HepG2 (cell line): ENCODE data around the gene EFNA3. TPM values are rescaled to one million over a fixed set of nuclear protein-coding genes. Genes with fewer than 3 reads are reported as not detected.

ENCODE experiments used
- BCL6 ChIP-seq: IDR thresholded peaks from 2 replicates; pipeline ENCODE4 v1.6.1; 2016; ENCODE audit warnings: missing genetic modification reagents, missing compliant biosample characterization
- DNMT1 ChIP-seq: sonication (generic); formaldehyde crosslinking; IDR thresholded peaks from 2 replicates; pipeline ENCODE4 v1.5.1; 2020; ENCODE audit warnings: mild to moderate bottlenecking, missing genetic modification reagents
- GFI1 ChIP-seq: sonication (generic); formaldehyde crosslinking; IDR thresholded peaks from 2 replicates; pipeline ENCODE4 v1.5.0; 2020; ENCODE audit warnings: missing genetic modification reagents, mild to moderate bottlenecking, borderline replicate concordance
- PHF8 ChIP-seq: sonication (generic); formaldehyde crosslinking; IDR thresholded peaks from 2 replicates; pipeline ENCODE4 v1.5.0; 2020; ENCODE audit warnings: missing genetic modification reagents
- PITX1 ChIP-seq: sonication (generic); formaldehyde crosslinking; IDR thresholded peaks from 2 replicates; pipeline ENCODE4 v1.5.1; 2020; ENCODE audit warnings: mild to moderate bottlenecking, missing genetic modification reagents
- POLR2AphosphoS2 ChIP-seq: IDR thresholded peaks from 2 replicates; pipeline ENCODE4 v1.6.1; 2011; ENCODE audit warnings: low read depth, low read length, improper control_type of control experiment
- POLR2G ChIP-seq: fragments of 200-400 bp; formaldehyde crosslinking; IDR thresholded peaks from 2 replicates; pipeline ENCODE4 v1.6.1; 2018; ENCODE audit warnings: mild to moderate bottlenecking, low read depth, low read length, moderate library complexity
- SP5 ChIP-seq: IDR thresholded peaks from 2 replicates; pipeline ENCODE4 v1.6.1; 2016; ENCODE audit warnings: low read depth, borderline replicate concordance
- polyA plus RNA-seq, 8 experiments: library from polyadenylated mRNA; depleted of rRNA in 3 of 8; stranded (reverse) in 7 of 8; unstranded in 1 of 8; fragments of >200 nt; fragmentation: Illumina TruSeq in 4 of 8; extraction: Trizol in 4 of 8; gene quantifications; 2 replicates each; pipeline versions ENCODE4 v1.2.1 to v1.2.3, GENCODE V29; 2011 to 2016; ENCODE audit warnings: low read depth in 4 of 8, missing spikeins in 1 of 8, mixed read lengths in 1 of 8; ENCODE audit not compliant: insufficient read depth in 1 of 8
- total RNA-seq, 5 experiments: library from RNA; depleted of rRNA; stranded (reverse); fragments of >200 nt; fragmentation: Illumina TruSeq; extraction: Trizol; gene quantifications; 2 replicates each; pipeline ENCODE4 v1.2.3, GENCODE V29; 2016; ENCODE audit warnings: low read depth in 1 of 5
- TF ChIP-seq, protein P1 (sequence below): sonication (generic); formaldehyde crosslinking; IDR thresholded peaks from 2 replicates; pipeline ENCODE4 v1.4.0; 2020; ENCODE audit warnings: mild to moderate bottlenecking, low read depth, missing genetic modification reagents
- TF ChIP-seq, protein P2 (sequence below): sonication (generic); formaldehyde crosslinking; IDR thresholded peaks from 2 replicates; pipeline ENCODE4 v1.4.0; 2020; ENCODE audit warnings: missing genetic modification reagents
- TF ChIP-seq, protein P3 (sequence below): sonication (generic); formaldehyde crosslinking; IDR thresholded peaks from 2 replicates; pipeline ENCODE4 v1.4.0; 2020; ENCODE audit warnings: missing genetic modification reagents, borderline replicate concordance
- TF ChIP-seq, protein P4 (sequence below): sonication (generic); formaldehyde crosslinking; IDR thresholded peaks from 2 replicates; pipeline ENCODE4 v1.5.1; 2020; ENCODE audit warnings: mild to moderate bottlenecking, missing genetic modification reagents, moderate library complexity

The EFNA3 gene
- total and polyA plus RNA-seq, 2 of the 13 experiments (the other 11 are each of a cell fraction or from before 2014, with no cell fraction given) = 1.0 to 5.7 TPM

DNA sequence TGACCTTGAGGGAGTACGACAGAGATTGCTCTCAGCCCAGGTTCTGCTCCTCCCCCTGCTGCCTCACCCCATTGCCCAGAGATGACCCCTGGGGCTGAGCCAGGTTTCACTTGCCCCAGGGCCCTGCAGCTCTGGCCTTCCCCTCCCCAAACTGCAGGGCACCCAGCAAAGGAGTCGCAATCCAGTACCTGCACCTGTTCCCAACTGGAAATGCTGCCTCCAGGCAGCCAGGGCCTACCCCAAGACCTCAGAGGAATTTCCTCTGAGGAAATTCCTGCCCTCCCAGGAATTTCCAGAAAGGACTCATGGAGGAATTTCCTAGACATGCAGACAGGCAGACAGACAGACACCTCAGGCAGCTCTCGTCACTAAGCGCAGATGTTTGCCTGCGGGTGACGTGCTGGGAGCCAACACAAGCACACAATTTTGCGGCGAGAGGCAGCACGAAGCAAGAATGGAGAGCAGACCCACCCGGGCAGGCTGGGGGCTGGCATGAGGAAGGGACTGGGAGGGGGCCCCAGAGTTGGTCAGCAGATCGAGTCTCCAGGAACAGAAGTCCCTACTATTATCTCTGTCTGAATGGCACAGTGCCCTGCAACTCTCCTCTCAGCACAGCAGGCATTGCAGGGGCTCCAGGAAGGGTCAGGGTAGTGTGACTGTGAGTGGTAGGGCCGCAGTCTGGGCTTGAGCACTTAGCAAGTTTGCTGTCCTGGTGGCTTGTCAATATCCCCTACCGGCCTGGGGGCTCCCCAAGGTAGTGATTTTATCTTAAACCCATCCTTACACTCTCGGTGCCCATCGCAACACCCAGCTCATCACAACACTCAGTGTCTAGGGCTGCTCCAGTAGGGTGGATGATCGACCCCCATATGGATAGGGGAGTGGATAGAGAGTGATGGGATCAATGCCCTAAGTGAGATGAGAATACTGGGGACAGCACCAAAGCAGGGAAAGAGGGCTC, 46.1 kb downstream of the EFNA3 start (continued):
- TF ChIP-seq, protein P1, sequence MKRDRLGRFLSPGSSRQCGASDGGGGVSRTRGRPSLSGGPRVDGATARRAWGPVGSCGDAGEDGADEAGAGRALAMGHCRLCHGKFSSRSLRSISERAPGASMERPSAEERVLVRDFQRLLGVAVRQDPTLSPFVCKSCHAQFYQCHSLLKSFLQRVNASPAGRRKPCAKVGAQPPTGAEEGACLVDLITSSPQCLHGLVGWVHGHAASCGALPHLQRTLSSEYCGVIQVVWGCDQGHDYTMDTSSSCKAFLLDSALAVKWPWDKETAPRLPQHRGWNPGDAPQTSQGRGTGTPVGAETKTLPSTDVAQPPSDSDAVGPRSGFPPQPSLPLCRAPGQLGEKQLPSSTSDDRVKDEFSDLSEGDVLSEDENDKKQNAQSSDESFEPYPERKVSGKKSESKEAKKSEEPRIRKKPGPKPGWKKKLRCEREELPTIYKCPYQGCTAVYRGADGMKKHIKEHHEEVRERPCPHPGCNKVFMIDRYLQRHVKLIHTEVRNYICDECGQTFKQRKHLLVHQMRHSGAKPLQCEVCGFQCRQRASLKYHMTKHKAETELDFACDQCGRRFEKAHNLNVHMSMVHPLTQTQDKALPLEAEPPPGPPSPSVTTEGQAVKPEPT (CRISPR knock-in tag) = no peak
- TF ChIP-seq POLR2AphosphoS2 (no peak), BCL6 (CRISPR knock-in tag) (peak; percentile 81), DNMT1 (CRISPR knock-in tag) (0 out of 2 replicates have a peak, but pooled peaks have one; percentile 61), POLR2G (0 out of 2 replicates have a peak, but pooled peaks have one; percentile 2), GFI1 (CRISPR knock-in tag) (peak; percentile 63; the same call in 1 of the 2 replicates), PHF8 (CRISPR knock-in tag) (0 out of 2 replicates have a peak, but pooled peaks have one; percentile 11), PITX1 (CRISPR knock-in tag) (0 out of 2 replicates have a peak, but pooled peaks have one; percentile 31), SP5 (peak; percentile 65)
- TF ChIP-seq, protein P2, sequence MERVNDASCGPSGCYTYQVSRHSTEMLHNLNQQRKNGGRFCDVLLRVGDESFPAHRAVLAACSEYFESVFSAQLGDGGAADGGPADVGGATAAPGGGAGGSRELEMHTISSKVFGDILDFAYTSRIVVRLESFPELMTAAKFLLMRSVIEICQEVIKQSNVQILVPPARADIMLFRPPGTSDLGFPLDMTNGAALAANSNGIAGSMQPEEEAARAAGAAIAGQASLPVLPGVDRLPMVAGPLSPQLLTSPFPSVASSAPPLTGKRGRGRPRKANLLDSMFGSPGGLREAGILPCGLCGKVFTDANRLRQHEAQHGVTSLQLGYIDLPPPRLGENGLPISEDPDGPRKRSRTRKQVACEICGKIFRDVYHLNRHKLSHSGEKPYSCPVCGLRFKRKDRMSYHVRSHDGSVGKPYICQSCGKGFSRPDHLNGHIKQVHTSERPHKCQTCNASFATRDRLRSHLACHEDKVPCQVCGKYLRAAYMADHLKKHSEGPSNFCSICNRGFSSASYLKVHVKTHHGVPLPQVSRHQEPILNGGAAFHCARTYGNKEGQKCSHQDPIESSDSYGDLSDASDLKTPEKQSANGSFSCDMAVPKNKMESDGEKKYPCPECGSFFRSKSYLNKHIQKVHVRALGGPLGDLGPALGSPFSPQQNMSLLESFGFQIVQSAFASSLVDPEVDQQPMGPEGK = peak; percentile 23; the same call in 1 of the 2 replicates
- TF ChIP-seq, protein P3, sequence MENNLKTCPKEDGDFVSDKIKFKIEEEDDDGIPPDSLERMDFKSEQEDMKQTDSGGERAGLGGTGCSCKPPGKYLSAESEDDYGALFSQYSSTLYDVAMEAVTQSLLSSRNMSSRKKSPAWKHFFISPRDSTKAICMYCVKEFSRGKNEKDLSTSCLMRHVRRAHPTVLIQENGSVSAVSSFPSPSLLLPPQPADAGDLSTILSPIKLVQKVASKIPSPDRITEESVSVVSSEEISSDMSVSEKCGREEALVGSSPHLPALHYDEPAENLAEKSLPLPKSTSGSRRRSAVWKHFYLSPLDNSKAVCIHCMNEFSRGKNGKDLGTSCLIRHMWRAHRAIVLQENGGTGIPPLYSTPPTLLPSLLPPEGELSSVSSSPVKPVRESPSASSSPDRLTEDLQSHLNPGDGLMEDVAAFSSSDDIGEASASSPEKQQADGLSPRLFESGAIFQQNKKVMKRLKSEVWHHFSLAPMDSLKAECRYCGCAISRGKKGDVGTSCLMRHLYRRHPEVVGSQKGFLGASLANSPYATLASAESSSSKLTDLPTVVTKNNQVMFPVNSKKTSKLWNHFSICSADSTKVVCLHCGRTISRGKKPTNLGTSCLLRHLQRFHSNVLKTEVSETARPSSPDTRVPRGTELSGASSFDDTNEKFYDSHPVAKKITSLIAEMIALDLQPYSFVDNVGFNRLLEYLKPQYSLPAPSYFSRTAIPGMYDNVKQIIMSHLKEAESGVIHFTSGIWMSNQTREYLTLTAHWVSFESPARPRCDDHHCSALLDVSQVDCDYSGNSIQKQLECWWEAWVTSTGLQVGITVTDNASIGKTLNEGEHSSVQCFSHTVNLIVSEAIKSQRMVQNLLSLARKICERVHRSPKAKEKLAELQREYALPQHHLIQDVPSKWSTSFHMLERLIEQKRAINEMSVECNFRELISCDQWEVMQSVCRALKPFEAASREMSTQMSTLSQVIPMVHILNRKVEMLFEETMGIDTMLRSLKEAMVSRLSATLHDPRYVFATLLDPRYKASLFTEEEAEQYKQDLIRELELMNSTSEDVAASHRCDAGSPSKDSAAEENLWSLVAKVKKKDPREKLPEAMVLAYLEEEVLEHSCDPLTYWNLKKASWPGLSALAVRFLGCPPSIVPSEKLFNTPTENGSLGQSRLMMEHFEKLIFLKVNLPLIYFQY (CRISPR knock-in tag) = no peak
- TF ChIP-seq, protein P4, sequence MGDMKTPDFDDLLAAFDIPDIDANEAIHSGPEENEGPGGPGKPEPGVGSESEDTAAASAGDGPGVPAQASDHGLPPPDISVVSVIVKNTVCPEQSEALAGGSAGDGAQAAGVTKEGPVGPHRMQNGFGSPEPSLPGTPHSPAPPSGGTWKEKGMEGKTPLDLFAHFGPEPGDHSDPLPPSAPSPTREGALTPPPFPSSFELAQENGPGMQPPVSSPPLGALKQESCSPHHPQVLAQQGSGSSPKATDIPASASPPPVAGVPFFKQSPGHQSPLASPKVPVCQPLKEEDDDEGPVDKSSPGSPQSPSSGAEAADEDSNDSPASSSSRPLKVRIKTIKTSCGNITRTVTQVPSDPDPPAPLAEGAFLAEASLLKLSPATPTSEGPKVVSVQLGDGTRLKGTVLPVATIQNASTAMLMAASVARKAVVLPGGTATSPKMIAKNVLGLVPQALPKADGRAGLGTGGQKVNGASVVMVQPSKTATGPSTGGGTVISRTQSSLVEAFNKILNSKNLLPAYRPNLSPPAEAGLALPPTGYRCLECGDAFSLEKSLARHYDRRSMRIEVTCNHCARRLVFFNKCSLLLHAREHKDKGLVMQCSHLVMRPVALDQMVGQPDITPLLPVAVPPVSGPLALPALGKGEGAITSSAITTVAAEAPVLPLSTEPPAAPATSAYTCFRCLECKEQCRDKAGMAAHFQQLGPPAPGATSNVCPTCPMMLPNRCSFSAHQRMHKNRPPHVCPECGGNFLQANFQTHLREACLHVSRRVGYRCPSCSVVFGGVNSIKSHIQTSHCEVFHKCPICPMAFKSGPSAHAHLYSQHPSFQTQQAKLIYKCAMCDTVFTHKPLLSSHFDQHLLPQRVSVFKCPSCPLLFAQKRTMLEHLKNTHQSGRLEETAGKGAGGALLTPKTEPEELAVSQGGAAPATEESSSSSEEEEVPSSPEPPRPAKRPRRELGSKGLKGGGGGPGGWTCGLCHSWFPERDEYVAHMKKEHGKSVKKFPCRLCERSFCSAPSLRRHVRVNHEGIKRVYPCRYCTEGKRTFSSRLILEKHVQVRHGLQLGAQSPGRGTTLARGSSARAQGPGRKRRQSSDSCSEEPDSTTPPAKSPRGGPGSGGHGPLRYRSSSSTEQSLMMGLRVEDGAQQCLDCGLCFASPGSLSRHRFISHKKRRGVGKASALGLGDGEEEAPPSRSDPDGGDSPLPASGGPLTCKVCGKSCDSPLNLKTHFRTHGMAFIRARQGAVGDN = peak; percentile 66
